SKM-1 treated with dmso at 0.1 percent for 144 hours (cell line): ENCODE results near the gene CD81.
"Not testable (repeated sequence)": the region's sequence is repeated elsewhere in the genome, so short reads cannot be mapped to it uniquely, and the experiment has no call there.

Experiments
- DNase-seq: peaks from one replicate; lab custom pipeline; 2025; ENCODE audit not compliant: unreplicated experiment; lab: John Stamatoyannopoulos, UW

The CD81 gene, protein sequence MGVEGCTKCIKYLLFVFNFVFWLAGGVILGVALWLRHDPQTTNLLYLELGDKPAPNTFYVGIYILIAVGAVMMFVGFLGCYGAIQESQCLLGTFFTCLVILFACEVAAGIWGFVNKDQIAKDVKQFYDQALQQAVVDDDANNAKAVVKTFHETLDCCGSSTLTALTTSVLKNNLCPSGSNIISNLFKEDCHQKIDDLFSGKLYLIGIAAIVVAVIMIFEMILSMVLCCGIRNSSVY

DNA sequence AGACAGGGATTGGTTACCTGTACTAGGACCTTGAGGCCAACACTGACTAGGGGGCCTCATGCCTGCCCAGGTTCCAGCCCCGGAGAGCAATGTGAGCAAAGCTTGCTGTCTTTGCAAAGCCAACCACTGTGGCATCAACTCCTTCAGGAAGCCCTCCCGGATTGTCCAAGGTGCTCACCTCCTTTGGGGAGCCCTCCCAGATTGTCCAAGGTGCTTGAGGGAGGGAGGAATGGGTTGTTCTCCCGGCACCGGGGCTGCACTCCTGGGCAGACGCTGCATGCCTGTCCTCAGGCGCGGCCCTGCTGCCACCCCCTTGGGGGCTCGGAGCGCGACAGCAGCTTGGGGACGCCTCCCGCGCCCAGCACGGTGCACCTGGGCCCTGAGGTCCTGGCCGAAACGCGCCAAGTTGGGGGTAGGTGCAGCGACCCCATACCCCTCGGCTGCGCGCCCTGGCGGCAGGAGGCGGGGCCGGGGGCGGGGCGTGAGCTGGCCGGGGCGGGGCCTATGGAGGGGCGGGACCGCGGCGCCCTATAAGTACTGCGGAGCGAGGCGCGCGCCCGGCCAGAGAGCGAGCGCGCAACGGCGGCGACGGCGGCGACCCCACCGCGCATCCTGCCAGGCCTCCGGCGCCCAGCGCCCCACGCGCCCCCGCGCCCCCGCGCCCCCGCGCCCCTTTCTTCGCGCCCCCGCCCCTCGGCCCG lies at the start of gene CD81:
Gene CD81, plus strand, starts transcription at position 560 of the 701 bp plus-strand sequence. CDS start 240 bp downstream, outside the sequence.
- DNase-seq: peak; percentile 38

DNA sequence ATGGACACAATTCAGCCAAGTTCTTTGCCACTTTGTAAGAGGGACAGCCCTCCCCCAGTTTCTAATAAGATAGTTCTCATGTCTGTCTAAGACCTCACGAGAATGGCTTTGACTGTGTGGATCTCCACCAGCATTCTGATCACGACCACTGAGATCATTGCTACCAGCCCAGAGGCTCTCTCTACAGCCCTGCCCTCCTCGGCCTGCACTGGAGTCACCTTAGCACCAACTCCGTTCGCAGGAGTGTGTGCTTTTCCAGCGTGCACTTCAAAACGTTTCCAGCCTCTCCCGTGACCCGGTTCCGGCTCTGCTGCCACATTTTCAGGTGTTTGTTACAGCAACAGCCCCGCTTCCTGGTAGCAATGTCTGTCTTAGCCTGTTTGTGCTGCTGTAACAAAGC lies 49.1 kb upstream of the CD81 start:
- no peak for DNase-seq

DNA sequence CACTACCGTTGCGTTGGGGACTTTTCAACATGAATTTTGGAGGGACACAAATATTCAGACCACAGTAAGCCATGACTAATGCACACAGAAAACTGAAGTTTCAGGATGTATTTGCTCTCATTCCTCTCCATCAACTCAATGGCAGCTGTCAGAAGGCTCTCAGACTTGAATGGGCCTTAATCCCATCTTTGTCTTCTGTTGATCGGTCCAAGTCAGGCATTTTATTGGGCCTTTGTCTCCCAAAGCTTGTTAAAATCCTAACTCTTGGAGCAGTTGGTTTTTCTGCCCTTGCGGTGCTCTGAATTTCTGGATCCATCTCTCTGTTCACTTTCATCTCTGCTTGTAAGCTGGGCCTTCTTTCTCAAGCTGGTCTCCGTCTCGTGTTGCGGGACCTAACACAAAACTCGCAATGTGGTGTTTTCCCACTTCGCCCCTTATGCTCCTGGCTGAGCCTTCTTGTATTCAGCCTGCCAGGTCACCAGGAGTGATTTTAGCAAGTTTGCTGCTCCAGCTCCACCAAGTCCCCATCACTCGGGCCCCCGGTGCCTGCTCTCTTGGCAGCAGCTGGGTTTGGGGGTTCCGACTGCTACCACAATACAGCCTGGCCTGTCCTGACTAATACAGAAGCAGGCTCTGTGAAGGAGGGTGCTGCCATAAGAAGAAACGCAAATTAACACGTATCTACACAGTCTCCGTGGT lies 48.3 kb upstream of the CD81 start:
- DNase-seq: no peak

DNA sequence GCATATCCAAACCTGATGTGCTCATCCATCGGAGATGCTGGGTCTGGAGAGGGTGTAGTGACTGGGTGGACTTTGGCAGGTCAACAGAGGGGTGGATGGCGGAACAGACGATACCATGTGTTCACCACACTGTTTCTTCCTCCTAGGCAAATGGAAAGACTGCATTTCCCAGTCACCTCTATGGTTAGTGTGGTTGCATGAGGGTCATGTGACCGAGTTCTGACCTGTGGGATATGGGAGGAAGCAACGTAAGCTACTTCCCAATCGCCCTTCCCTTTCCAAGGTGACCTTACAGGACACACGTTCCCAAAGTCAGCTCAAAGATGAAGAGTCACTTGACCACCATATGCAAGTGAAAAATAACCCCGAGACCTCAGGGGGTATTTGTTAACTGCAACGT lies 47.6 kb upstream of the CD81 start:
- no peak for DNase-seq

DNA sequence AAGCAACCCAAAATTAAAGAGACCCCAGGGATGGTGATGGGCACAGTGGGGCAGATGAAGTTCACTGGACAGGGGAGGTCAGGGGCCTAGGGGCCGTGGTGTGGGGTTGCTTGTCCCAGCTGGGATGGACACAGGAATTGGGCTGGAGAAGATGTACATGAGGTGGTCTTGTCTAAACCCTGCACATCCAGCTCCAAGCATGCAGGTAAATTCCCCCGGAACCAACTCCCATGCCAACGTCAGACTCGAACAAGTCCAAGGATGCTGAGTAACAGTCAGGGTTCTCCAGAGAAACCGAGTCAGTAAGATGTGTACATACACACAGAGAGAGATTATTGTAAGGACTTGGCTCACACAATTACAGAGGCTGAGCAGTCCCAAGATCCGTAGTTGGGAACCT lies 46.4 kb upstream of the CD81 start:
- no peak for DNase-seq

DNA sequence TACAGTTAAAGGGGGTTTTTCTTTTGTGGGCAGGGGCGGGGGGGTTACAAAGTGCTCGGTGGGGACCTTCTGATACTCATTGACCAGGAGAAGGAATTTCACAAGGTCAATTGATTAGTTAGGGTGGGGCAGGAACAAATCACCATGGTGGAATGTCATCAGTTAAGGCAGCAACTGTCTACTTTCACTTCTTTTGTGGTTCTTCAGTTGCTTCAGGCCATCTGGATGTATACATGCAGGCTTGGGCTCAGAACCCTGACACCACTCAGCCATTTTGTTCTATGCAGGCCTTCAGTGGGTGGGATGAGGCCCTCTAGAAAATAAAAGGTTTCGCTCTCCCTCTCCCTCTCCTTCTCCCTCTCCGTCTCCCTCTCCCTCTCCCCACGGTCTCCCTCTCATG lies 45.7 kb upstream of the CD81 start:
- no peak for DNase-seq

DNA sequence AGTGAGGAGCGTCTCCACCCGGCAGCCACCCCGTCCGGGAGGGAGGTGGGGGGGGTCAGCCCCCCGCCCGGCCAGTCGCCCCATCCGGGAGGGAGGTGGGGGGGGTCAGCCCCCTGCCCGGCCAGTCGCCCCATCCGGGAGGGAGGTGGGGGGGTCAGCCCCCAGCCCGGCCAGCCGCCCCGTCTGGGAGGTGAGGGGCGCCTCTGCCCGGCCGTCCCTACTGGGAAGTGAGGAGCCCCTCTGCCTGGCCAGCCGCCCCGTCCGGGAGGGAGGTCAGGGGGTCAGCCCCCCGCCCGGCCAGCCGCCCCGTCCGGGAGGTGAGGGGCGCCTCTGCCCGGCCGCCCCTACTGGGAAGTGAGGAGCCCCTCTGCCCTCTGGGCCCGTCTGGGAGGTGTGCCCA lies 44.5 kb upstream of the CD81 start:
- not testable (repeated sequence) for DNase-seq

DNA sequence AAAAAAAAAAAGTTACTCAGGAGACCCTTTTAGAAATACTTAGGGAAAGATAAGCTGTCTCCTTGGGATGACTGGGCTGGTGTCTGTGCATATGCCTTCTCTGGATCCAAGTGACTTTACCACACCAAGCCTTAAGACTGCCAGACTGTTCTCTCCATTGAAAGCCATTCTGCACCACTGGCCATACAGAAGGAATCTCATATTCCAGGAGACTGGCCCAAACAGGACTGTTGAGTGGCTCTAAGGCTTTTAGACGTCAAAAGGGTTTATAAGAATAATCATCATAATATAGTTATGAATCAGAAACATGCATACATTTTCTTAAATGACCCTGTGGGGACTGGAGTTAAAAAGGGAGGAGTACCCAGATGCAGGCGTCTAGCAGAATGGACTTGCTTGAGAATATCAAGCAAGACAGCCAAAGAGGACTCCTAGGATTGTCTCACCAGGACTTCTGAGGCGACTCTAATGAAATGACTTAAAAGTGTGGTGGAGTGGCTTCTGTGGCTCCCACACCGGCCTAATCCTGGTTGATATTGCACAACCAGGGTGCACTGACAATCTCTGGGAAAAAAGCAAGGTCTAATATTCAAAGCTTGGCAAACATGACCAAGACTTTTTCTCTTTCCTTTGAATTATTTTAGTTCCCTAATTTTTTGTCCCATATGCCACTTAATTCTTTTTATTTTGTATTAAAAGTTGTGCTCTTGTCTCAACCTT lies 43.5 kb upstream of the CD81 start:
- not testable (repeated sequence) for DNase-seq

DNA sequence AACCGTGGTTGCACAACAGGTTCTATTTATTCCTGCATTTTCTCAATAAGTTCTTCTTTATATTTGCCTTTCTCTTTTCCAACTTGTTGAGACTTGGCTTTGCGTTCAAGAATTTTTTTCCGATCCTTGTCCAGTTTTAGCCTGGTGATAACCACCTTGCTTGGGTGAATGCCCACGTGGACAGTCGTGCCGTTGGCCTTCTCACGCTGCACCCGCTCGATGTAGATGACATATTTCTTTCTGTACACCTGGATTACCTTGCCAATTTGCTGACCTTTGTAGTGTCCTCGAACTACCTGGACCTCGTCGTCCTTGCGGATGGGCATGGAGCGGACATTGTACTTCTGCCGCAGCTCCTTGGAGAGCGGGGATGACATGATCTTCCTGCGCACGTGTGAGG lies 41.8 kb upstream of the CD81 start:
- not testable (repeated sequence) for DNase-seq

DNA sequence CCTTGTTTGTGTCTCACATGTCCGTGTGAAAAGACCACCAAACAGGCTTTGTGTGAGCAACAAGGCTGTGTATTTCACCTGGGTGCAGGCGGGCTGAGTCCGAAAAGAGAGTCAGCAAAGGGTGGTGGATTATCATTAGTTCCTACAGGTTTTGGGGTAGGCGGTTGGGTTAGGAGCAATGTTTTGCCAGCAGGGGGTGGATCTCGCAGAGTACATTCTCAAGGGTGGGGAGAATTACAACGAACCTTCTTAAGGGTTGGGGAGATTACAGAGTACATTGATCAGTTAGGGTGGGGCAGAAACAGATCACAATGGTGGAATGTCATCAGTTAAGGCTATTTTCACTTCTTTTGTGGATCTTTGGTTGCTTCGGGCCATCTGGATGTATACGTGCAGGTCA lies 38.4 kb upstream of the CD81 start:
- not testable (repeated sequence) for DNase-seq

DNA sequence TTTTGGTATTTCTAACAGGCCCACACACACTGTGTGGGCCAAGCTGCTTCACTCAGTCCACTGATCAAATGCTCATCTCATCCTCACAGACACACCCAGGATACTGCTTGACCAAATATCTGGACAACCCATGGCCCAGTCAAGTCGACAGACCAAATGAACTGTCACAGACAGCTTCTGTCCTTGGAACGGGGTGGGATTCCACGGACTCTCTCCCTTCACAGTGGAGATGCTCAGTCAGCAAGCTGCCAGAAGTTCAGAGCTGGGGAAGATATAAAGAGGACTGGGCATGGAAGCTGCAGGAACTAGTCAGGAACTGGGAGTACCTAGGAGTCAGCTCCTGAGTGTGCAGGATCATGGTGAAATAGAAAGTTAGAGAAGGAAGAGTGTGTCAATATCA lies 34.6 kb upstream of the CD81 start:
- DNase-seq: no peak

DNA sequence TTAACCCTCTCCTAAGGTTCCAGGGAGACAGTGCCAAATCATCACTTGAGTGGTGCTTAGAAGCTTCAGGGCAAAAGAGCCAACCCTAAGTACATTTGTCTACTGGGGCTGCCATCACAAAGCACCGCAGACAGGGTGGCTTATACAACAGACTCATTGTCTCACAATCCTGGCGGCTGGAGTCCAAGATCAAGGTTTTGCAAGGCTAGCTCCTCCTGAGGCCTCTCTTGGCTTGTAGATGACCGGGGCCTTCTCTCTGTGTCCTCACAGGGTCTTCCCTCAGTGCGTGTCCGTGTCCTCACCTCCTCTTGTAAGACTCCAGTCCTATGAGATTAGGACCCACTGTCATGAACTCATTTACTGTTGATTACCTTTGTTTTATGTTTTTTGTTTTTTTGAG lies 34.1 kb upstream of the CD81 start:
- no peak for DNase-seq

DNA sequence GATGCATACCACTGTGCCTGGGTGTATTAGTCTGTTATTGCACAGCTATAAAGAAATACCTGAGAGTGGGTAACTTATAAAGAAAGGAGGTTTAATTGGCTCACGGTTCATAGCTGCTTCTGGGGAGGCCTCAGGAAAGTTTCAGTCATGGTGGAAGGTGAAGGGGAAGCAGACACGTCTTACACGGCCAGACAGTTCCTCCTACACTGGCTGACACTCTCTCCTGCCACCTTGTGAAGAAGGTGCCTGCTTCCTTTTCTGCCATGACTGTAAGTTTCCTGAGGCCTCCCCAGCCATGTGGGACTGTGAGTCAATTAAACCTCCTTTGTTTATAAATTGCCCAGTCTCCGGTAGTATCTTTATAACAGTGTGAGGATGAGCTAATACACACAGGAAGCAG lies 33.6 kb upstream of the CD81 start:
- no peak for DNase-seq

DNA sequence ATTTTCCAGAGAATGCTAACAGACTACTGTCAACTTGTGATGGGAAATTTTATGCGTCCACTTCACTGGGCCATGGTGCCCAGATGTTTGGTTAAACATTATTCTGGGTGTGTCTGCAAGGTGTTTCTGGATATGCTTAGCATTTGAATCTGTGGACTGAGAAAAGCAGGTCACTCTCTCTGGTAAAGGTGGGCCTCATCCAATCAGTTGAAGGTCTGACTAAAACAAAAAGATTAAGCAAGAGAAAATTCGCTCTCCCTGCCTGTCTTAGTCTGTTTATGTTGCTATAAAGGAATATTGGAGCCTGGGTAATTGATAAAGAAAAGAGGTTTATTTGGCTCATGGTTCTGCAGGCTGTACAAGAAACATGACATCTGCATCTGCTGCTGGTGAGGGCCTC lies 32.1 kb upstream of the CD81 start:
- no peak for DNase-seq

DNA sequence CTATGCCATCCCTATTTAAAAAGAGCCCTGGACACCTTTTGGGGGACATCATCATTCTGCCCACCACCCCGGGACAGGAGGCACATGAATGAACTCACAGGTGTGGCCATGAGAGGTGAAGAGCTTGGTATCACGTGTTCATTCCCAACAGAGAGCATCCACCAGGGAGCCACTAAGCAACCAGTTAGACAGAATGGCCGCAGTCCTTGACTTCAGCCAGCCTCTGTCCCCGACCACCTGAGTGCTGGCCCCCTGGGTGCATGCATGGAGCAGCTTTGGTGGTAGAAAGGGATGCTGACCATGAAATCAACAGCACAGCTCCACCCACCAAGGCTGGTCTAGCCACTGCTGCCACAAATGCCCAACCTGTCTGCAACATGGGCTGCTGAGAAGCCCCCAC lies 31.1 kb upstream of the CD81 start:
- DNase-seq: no peak

DNA sequence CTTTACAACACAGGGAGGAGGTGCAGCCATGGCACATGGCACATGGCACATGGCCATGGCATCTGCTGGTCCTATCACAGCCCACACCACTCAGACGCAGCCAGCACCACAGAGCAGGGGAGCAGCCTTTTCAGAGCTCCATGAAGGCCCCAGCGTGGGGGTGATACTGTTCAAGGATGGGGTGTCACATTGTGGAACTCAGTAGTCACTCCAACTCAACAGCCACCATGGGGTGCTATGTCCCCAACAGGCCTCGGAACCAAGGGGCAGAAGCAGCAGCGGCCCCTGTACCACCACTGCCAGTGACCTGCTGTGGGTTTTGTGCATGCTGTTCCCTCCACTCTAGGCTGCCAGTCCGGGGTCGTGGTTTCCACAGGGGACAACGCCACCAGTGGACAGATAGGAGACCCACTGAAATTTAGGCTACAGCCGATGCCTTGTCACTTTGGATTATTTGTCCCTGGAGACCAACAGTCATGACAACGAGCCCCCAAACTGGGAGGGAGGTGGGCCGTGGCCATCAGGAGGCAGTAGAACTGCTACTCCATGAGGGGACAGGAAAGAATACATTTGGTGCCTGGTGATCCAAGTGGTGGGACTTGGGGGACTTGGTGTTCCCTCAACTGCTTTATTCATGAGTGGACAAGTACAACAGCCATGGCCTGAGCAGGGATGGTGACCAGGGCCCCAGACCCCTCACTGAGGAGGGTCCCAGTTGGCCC lies 30.4 kb upstream of the CD81 start:
- DNase-seq: no peak

DNA sequence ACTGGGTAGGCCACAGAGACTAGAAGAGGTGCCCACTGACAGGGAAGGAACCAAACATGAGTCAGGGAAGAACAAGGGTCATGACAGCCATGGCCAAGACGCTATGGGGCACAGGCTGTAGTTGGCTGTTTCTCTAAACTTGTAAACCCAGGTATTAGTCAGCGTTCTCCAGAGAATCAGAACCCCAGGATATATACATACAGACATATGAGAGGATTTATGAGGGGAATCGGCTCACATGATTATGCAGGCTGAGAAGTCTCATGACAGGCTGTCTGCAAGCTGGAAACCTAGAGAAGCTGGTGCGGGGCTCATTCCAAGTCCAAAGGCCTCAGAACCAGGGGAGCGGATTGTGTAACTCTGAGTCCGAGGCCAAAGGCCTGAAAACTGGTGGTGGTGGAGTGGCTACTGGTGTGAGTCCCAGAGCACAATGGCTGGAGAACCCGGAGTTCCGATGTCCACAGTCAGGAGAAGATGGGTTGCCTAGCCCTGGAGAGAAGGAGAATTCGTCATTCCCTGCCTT lies 29.7 kb upstream of the CD81 start:
- DNase-seq: no peak

DNA sequence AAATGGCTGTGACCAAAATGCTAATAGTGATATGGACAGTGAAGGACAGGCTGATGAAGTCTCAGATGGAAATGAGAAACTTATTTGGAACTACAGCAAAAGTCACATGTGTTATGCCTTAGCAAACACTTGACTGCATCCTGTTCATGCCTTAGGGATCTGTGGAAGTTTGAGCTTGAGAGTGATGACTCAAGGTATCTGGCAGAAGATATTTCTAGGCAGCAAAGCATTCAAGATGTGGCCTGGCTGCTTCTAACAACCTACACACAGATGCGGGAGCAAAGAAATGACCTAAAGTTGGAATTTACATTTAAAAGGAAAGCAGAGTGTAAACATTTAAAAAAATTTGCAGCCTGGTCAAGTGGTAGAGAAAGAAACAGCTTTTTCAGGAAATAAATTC lies 28.1 kb upstream of the CD81 start:
- DNase-seq: no peak

DNA sequence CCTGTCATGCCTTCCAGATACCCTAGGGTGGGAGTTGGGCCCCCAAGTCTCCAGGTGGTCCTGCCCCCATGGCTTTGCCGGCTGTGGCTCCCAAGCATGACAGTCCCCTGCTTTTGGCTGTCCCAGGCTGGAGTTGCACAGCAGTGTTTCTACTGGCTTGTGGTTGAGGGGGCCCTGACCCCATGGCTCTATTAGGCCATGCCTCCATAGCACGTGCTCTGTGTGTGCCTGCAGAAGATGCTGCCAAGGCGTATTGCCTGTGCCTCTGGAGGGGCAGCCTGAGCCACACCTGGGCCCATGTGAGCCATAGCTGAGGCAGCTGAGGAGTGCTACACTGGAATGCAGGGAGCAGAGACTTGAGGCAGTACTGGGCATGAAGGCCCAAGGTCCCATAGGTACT lies 25.4 kb upstream of the CD81 start:
- DNase-seq: no peak

DNA sequence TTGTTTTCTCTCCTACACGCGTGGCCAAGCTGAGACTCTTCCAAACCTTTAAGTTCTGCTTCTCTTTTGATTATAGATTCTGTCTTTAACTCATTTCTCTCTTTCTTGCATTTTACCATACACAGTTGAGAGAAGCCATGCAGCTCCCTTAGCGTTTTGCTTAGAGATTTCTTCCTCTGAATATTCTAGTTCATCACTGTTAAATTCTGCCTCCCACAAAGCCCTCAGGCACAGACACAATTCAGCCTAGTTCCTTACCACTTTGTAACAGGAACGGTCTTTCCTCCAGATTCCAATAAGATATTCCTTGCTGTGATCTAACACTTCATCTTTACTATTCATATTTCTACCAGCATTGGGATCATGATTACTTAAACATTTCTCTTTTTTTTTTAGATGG lies 24.7 kb upstream of the CD81 start:
- no peak for DNase-seq
